DMS53 (cell line): ENCODE measurements around the gene ABCA4.

Experiments
- DNase-seq: peaks from one replicate; lab custom pipeline; 2025; lab: John Stamatoyannopoulos, UW

The ABCA4 gene

GRCh38 chr1:94027721-94028515 is 93.0 kb downstream of the ABCA4 start:
- DNase-seq, result no peak

- no peak for DNase-seq
These were observed 94.1 kb downstream of the ABCA4 start for GRCh38 chr1:94026619-94027380.

GRCh38 chr1:94025383-94026340 is 95.3 kb downstream of the ABCA4 start:
- peak; percentile 86 for DNase-seq

GRCh38 chr1:94024104-94024792 is 96.7 kb downstream of the ABCA4 start:
- DNase-seq, result no peak

GRCh38 chr1:94022471-94023189 is 98.3 kb downstream of the ABCA4 start:
- DNase-seq, result peak; percentile 57

GRCh38 chr1:94020764-94021579 is 100.0 kb downstream of the ABCA4 start:
- no peak for DNase-seq

GRCh38 chr1:94019327-94019726 is 101.6 kb downstream of the ABCA4 start:
- DNase-seq, result no peak

GRCh38 chr1:94017155-94017829 is 103.7 kb downstream of the ABCA4 start:
- DNase-seq, result no peak

- no peak for DNase-seq
These were observed 105.5 kb downstream of the ABCA4 start for GRCh38 chr1:94015489-94015817.

GRCh38 chr1:94014635-94015488 is 106.1 kb downstream of the ABCA4 start:
- no peak for DNase-seq

- DNase-seq, result no peak
These were observed 106.9 kb downstream of the ABCA4 start for GRCh38 chr1:94014087-94014486.

- no peak for DNase-seq
These were observed 107.5 kb downstream of the ABCA4 start for GRCh38 chr1:94013367-94013878.

GRCh38 chr1:94012708-94013366 is 108.1 kb downstream of the ABCA4 start:
- DNase-seq, result no peak

GRCh38 chr1:94011709-94012595 is 109.0 kb downstream of the ABCA4 start:
- peak; percentile 62 for DNase-seq

- no peak for DNase-seq
These were observed 109.8 kb downstream of the ABCA4 start for GRCh38 chr1:94011129-94011528.

GRCh38 chr1:94009304-94009703 is 111.6 kb downstream of the ABCA4 start:
- no peak for DNase-seq

GRCh38 chr1:94006604-94007003 is 114.3 kb downstream of the ABCA4 start:
- DNase-seq, result no peak
